Measurements from ENCODE around the gene HECW1. TPM values are rescaled to one million over a fixed set of nuclear protein-coding genes. Genes with fewer than 3 reads are reported as not detected.

HECW1 gene
- total and polyA plus RNA-seq, 2 of the 8 experiments (the other 6 are each of a cell fraction or from before 2014, with no cell fraction given), result 2.9 to 12.7 TPM

GRCh38 chr7:43229801-43230200, 117.4 kb downstream of the HECW1 start (continued):
- no peak for TF ChIP-seq ATF2 (IDR thresholded peaks at IDR 0.05; ENCODE audit: low read length)
- TF ChIP-seq CHD7 (IDR thresholded peaks at IDR 0.05; ENCODE audit: insufficient replicate concordance, low read length), result no peak
- TF ChIP-seq EP300 (IDR thresholded peaks at IDR 0.05; ENCODE audit: borderline replicate concordance in 1 of 2, low read depth in 2 of 2, low read length in 2 of 2), result no peak
- TF ChIP-seq CBX8 (IDR thresholded peaks at IDR 0.05; ENCODE audit: borderline replicate concordance, low read depth, low read length), result no peak
- TF ChIP-seq POU5F1 (IDR thresholded peaks at IDR 0.05; ENCODE audit: low read depth, low read length), result no peak
- TF ChIP-seq SUZ12 (IDR thresholded peaks at IDR 0.05; ENCODE audit: low read length), result no peak

All from H1 (cell line).